ENCODE results near the gene TPRG1.

The TPRG1 gene

DNA sequence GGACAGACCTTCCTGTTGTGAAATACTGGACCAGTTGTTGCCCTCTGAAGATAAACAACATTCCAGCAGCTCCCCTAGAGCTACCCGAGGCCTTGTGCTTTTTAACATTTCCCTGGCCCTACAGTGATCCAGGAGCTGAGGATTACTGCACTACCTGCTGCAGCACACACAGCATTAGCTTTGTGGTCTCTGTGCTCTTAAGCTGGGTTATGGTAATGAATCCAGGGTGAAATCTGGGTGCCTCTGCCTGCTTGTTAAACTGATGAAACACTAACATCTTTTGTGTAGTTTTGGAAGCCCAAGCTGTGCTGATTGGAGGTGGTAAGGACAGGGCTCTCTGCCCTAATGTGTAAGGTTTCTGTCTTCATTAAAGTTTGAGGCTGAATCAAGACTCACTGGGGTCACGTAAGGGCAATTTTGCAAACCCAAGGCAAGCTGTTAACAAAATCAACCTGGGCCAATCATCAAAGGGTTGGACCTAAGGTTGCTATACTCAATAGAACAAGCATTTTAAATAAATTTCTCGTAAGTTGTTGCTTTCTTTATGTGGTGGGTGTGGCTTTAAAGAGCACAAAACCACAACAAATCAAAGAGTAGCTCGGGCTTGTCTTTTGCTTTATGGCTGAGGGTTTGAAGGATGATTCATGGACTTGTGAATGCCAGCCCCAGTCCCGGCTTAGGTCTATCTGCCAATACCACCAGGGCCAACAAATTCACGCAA, 183.9 kb downstream of the TPRG1 start:
- DNase-seq (ENCODE audit: low read depth, low spot score), result no peak

DNA sequence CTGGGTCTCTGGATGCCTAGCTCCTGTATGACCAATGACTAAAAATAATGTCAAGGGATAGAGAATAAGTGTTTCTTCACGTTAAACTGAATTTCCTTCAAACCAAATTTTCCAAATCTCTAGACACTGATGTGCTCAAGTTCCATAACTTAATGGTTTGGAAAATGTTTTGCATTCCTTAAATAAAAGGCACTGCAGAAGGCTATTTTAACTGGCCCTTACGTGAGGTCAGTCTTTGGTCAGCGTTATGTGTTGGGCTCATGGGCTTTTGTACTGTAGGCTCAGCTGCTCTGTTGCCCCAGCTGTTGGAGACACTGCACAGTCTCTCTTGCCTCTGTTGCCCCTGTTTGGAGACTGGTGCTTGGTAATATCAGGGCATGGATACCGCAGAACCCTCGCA, 188.5 kb downstream of the TPRG1 start:
- no peak for DNase-seq (ENCODE audit: low read depth, low spot score)

GRCh38 chr3:189361103-189361835, 189.5 kb downstream of the TPRG1 start:
- DNase-seq (ENCODE audit: low read depth, low spot score), result no peak

DNA sequence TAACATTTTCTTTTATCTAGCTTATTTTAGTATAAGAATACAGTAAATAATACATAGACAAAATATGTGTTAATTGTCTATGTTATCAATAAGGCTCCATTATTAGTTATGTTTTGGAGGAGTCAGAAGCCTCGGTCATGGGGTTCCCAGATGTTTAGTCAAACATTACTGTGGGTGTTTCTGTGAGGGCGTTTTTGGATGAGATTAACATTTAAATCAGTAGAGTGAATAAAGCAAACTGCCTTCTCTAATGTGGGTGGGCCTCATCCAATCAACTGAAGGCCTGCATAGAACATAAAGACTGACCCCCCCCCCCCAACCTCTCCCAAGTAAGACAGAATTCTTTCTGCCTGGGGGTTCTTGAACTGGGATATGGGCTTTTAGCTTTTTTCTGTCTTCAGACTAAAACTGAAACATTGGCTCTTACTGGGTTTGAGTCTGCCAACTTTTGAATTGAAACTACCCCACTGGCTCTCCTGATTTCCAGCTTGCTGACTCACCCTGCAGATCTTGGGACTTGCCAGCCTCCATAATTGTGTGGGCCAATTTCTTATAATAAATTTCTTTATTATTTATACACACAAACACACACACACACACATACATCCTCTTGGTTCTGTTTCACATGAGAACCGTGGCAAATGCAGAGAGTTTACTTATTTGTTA, 192.0 kb downstream of the TPRG1 start:
- DNase-seq (ENCODE audit: low read depth, low spot score), result no peak

GRCh38 chr3:189365609-189366564, 194.1 kb downstream of the TPRG1 start:
- DNase-seq (ENCODE audit: low read depth, low spot score), result no peak

- DNase-seq (ENCODE audit: low read depth, low spot score), result no peak
Measured at GRCh38 chr3:189368384-189368783, 196.6 kb downstream of the TPRG1 start.

DNA sequence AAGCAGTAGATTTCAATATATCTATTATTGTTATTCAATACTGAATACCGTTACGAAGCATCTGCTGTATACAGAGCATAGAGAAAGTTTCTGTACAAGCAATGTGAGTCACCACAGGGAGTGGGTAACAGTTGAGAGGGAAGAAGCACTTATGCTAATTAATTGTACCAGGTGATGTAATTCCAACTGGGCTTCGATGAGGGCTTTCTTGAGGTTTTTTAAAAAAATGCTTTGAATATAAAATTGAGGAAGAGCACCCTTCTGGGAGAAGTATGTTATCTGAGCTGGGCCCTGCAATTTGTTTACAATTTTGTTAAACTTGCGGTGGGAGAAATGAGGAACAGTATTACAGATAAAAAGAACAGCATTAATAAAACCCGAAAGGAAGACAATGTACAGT, 197.9 kb downstream of the TPRG1 start:
- no peak for DNase-seq (ENCODE audit: low read depth, low spot score)

- no peak for DNase-seq (ENCODE audit: low read depth, low spot score)
Measured at GRCh38 chr3:189372243-189372642, 200.5 kb downstream of the TPRG1 start.
